IMR-90 (cell line): Measurements from ENCODE around the gene MCL1. TPM values are rescaled to one million over a fixed set of nuclear protein-coding genes. Genes with fewer than 3 reads are reported as not detected.

Experiments used
- ATAC-seq: fragments of 200-7000 bp; cut with Tn5 transposase; 2 replicates; pipeline ENCODE4 v1.9.1; 2020; ENCODE audit warnings: low read depth, mild to moderate bottlenecking, moderate library complexity
- BruUV-seq: library from RNA; stranded (reverse); fragments of 400-500 nt; replicated peaks from 2 replicates; lab custom pipeline; 2021; lab: Mats Ljungman, UMichigan
- CTCF ChIA-PET: fragments of 300-600 bp; formaldehyde crosslinking; extraction: SDS; loops from one replicate; lab custom pipeline; 2021; ENCODE audit warnings: antibody characterized with exemption; lab: Yijun Ruan, JAX
- POLR2A ChIA-PET: fragments of 300-600 bp; sonication (Branson Sonifier 250); formaldehyde crosslinking; loops from one replicate; lab custom pipeline; 2022; ENCODE audit warnings: antibody characterized with exemption; ENCODE audit not compliant: unreplicated experiment; lab: Charles Lee
- DNase-seq: peaks from one replicate; pipeline ENCODE4 v3.0.0; 2013
- H2AFZ ChIP-seq: replicated peaks from 2 replicates; pipeline ENCODE3; 2013; ENCODE audit warnings: low read length, mild to moderate bottlenecking; ENCODE audit not compliant: poor library complexity
- H2AK5ac ChIP-seq: 2 replicates; pipeline ENCODE4 v1.6.1; 2013; ENCODE audit warnings: low read depth, low read length, inconsistent platforms
- H2AK9ac ChIP-seq: replicated peaks from 2 replicates; pipeline ENCODE3; 2013; ENCODE audit warnings: mild to moderate bottlenecking, low read depth, low read length, moderate library complexity; ENCODE audit not compliant: poor library complexity
- H2BK120ac ChIP-seq: 2 replicates; pipeline ENCODE4 v1.6.1; 2013; ENCODE audit warnings: low read depth, low read length, inconsistent platforms
- H2BK15ac ChIP-seq: 3 replicates; pipeline ENCODE4 v1.6.1; 2013; ENCODE audit warnings: low read depth, low read length, inconsistent platforms
- H2BK20ac ChIP-seq: 2 replicates; pipeline ENCODE4 v1.6.1; 2013; ENCODE audit warnings: low read depth, mild to moderate bottlenecking, inconsistent platforms, low read length, moderate library complexity
- H2BK5ac ChIP-seq: 2 replicates; pipeline ENCODE4 v1.6.1; 2013; ENCODE audit warnings: mild to moderate bottlenecking, low read depth, low read length, inconsistent platforms; ENCODE audit not compliant: poor library complexity, severe bottlenecking
- H3K14ac ChIP-seq: replicated peaks from 2 replicates; pipeline ENCODE4 v1.6.1; 2013; ENCODE audit warnings: low read depth, low read length, inconsistent platforms
- H3K18ac ChIP-seq: 2 replicates; pipeline ENCODE4 v1.6.1; 2013; ENCODE audit warnings: low read depth, low read length, control low read depth
- H3K23ac ChIP-seq: 2 replicates; pipeline ENCODE4 v1.6.1; 2013; ENCODE audit warnings: low read depth, low read length, inconsistent platforms
- H3K27ac ChIP-seq: 2 replicates; pipeline ENCODE4 v1.5.1; 2013; ENCODE audit warnings: mild to moderate bottlenecking, control low read depth, low read length; ENCODE audit not compliant: insufficient read depth
- H3K27me3 ChIP-seq: 2 replicates; pipeline ENCODE4 v1.6.1; 2013; ENCODE audit warnings: low read length; ENCODE audit not compliant: control insufficient read depth, insufficient read depth
- H3K36me3 ChIP-seq: 2 replicates; pipeline ENCODE4 v1.6.1; 2013; ENCODE audit warnings: low read length, mixed read lengths; ENCODE audit not compliant: control insufficient read depth, insufficient read depth
- H3K4ac ChIP-seq: 2 replicates; pipeline ENCODE4 v1.6.1; 2013; ENCODE audit warnings: low read depth, low read length, inconsistent platforms
- H3K4me1 ChIP-seq: 2 replicates; pipeline ENCODE4 v1.6.1; 2013; ENCODE audit warnings: low read length, mixed read lengths; ENCODE audit not compliant: control insufficient read depth, insufficient read depth
- H3K4me2 ChIP-seq: 2 replicates; pipeline ENCODE4 v1.6.1; 2013; ENCODE audit warnings: low read depth, mild to moderate bottlenecking, control low read depth, low read length, moderate library complexity
- H3K4me3 ChIP-seq: 2 replicates; pipeline ENCODE4 v1.5.1; 2013; ENCODE audit warnings: low read depth, mild to moderate bottlenecking, control low read depth, low read length, moderate library complexity; ENCODE audit not compliant: insufficient read depth
- H3K56ac ChIP-seq: 2 replicates; pipeline ENCODE4 v1.6.1; 2013; ENCODE audit warnings: low read length, inconsistent platforms; ENCODE audit not compliant: insufficient read depth; ENCODE audit errors: extremely low read depth
- H3K79me1 ChIP-seq, 2 experiments: 2 replicates each; pipeline ENCODE4 v1.6.1; 2013; ENCODE audit warnings: low read length in 2 of 2, inconsistent platforms in 1 of 2, low read depth in 1 of 2
- H3K9ac ChIP-seq: 2 replicates; pipeline ENCODE4 v1.6.1; 2013; ENCODE audit warnings: low read depth, low read length, control low read depth
- H3K9me1 ChIP-seq: 2 replicates; pipeline ENCODE4 v1.6.1; 2013; ENCODE audit warnings: low read length, inconsistent platforms; ENCODE audit not compliant: insufficient read depth
- H3K9me3 ChIP-seq: 2 replicates; pipeline ENCODE4 v1.6.1; 2013; ENCODE audit warnings: low read length; ENCODE audit not compliant: control insufficient read depth, insufficient read depth
- H4K20me1 ChIP-seq: 2 replicates; pipeline ENCODE4 v1.6.1; 2013; ENCODE audit warnings: low read length, inconsistent platforms; ENCODE audit not compliant: insufficient read depth
- H4K5ac ChIP-seq: 2 replicates; pipeline ENCODE4 v1.6.1; 2013; ENCODE audit warnings: mild to moderate bottlenecking, low read depth, low read length, control low read depth
- H4K8ac ChIP-seq, 2 experiments: 2 replicates each; pipeline ENCODE4 v1.6.1; 2013; ENCODE audit warnings: low read depth in 2 of 2, low read length in 2 of 2, control low read depth in 1 of 2, inconsistent platforms in 1 of 2
- H4K91ac ChIP-seq: 2 replicates; pipeline ENCODE4 v1.6.1; 2013; ENCODE audit warnings: low read depth, low read length, inconsistent platforms; ENCODE audit not compliant: insufficient read depth
- BHLHE40 ChIP-seq: fragments of 150-350 bp; IDR thresholded peaks from 2 replicates; pipeline ENCODE4 v1.6.1; 2016; ENCODE audit warnings: mild to moderate bottlenecking, low read depth, low read length
- CEBPB ChIP-seq: IDR thresholded peaks from 2 replicates; pipeline ENCODE4 v1.6.1; 2012; ENCODE audit warnings: low read depth, low read length, improper control_type of control experiment
- CHD1 ChIP-seq: IDR thresholded peaks from 2 replicates; pipeline ENCODE4 v1.6.1; 2012; ENCODE audit warnings: low read depth, low read length, improper control_type of control experiment
- FOS ChIP-seq: fragments of 150-350 bp; IDR thresholded peaks from 2 replicates; pipeline ENCODE4 v1.6.1; 2016; ENCODE audit warnings: low read depth, low read length
- MAFK ChIP-seq: IDR thresholded peaks from 2 replicates; pipeline ENCODE4 v1.6.1; 2012; ENCODE audit warnings: low read depth, low read length, improper control_type of control experiment
- MAZ ChIP-seq: IDR thresholded peaks from 2 replicates; pipeline ENCODE4 v1.6.1; 2012; ENCODE audit warnings: low read depth, mild to moderate bottlenecking, low read length, improper control_type of control experiment, moderate library complexity, borderline replicate concordance
- MXI1 ChIP-seq: IDR thresholded peaks from 2 replicates; pipeline ENCODE4 v1.6.1; 2012; ENCODE audit warnings: low read depth, mild to moderate bottlenecking, low read length, moderate library complexity, borderline replicate concordance
- RAD21 ChIP-seq: IDR thresholded peaks from 2 replicates; pipeline ENCODE4 v1.6.1; 2012; ENCODE audit warnings: low read length, improper control_type of control experiment
- SMC3 ChIP-seq: fragments of 150-350 bp; IDR thresholded peaks from 2 replicates; pipeline ENCODE4 v1.6.1; 2016; ENCODE audit warnings: low read depth, mild to moderate bottlenecking, antibody characterized with exemption, low read length, moderate library complexity
- USF2 ChIP-seq: fragments of 150-350 bp; IDR thresholded peaks from 2 replicates; pipeline ENCODE4 v1.6.1; 2017; ENCODE audit warnings: mild to moderate bottlenecking, antibody characterized with exemption, low read length, low read depth
- whole genome bisulfite sequencing, 2 experiments: methylation state at CpG; one replicate each; pipeline versions ENCODE4 v1.1.5 to v1.1.7; 2013; ENCODE audit warnings: missing lambda C conversion rate in 2 of 2; ENCODE audit not compliant: insufficient read length in 1 of 2; ENCODE audit errors: extremely low coverage in 2 of 2; 5-methylcytosine and 5-hydroxymethylcytosine counted together
- dilution Hi-C: fragments of 300-500 bp; cut with HindIII; formaldehyde crosslinking; loops from one replicate; pipeline ENCODE4 v1.14.3; 2018; ENCODE audit warnings: low sequenced_read_pairs; ENCODE audit not compliant: unreplicated experiment
- in situ Hi-C: fragments of 300-500 bp; cut with MboI; formaldehyde crosslinking; loops from 3 replicates; pipeline ENCODE4 v1.14.3; 2019; ENCODE audit warnings: low sequenced_read_pairs, inconsistent platforms, mixed read lengths
- intact Hi-C: fragments of 100-400 bp; cut with micrococcal nuclease; formaldehyde crosslinking; loops from 2 replicates; pipeline ENCODE4 v1.10.0; 2022
- polyA plus RNA-seq, 3 experiments: library from polyadenylated mRNA; depleted of rRNA; stranded (reverse); fragments of >200 nt; gene quantifications; 2 replicates each; pipeline ENCODE4 v1.2.3, GENCODE V29; 2012; ENCODE audit warnings: low replicate concordance in 1 of 3
- total RNA-seq: library from RNA; depleted of rRNA; stranded (reverse); fragments of >200 nt; gene quantifications from 2 replicates; pipeline ENCODE4 v1.2.3, GENCODE V29; 2012

MCL1 gene
- total and polyA plus RNA-seq, 2 of the 4 experiments (the other 2 are of a cell fraction), result 79.5 to 142 TPM

GRCh38 chr1:150558303-150558704 lies 21.1 kb downstream of the MCL1 start:
- Histone ChIP-seq H4K20me1 (peaks cover 18% of the 10 kb centered on the region), H4K5ac (no peak overlapping the region), H2AFZ (no peak overlapping the region), H3K14ac (no peak overlapping the region), H3K79me1 (peaks cover 15 to 75% of the 10 kb centered on the region in 2 experiments), H3K23ac (no peak overlapping the region), H2BK5ac (no peak overlapping the region), H3K4me3 (no peak overlapping the region), H2BK15ac (no peak overlapping the region), H3K4ac (no peak overlapping the region), H2AK5ac (no peak overlapping the region), H3K4me2 (no peak overlapping the region), H2AK9ac (no peak overlapping the region), H3K27me3 (no peaks in the 10 kb centered on the region), H3K9me3 (no peaks in the 10 kb centered on the region), H3K9ac (no peak overlapping the region), H3K36me3 (peaks cover 5% of the 10 kb centered on the region), H3K56ac (no peak overlapping the region), H3K18ac (no peak overlapping the region), H4K8ac (no peak overlapping the region), H3K27ac (no peak overlapping the region), H4K91ac (no peak overlapping the region), H3K4me1 (peaks cover 20% of the 10 kb centered on the region), H2BK120ac (no peak overlapping the region), H3K9me1 (peaks cover 16% of the 10 kb centered on the region), H2BK20ac (no peak overlapping the region)
- no TSS peak for BruUV-seq
- no peak for ATAC-seq
- WGBS, 2 experiments, result 91% methylated on average over 13 of the region's 15 CpGs; no CpG with 5 or more reads in 1 of the 2 experiments
- ChIA-PET POLR2A (no interaction called here), CTCF (no interaction called here)
- dilution Hi-C loops, result no loop called here
- no peak for TF ChIP-seq RAD21
- no peak for TF ChIP-seq USF2
- no peak for TF ChIP-seq CEBPB
- TF ChIP-seq SMC3, result no peak
- TF ChIP-seq MAFK, result no peak
- TF ChIP-seq MXI1, result no peak
- TF ChIP-seq FOS, result no peak
- TF ChIP-seq CHD1, result no peak
- no peak for TF ChIP-seq MAZ
- TF ChIP-seq BHLHE40, result no peak
- in situ Hi-C loops, result loop anchor here (10.0 kb wide), 1 partner anchor 294 kb away; the partner anchor contains the start of gene APH1A
- no peak for DNase-seq
- intact Hi-C loops, result no loop called here
